Breast epithelium (tissue), 3 donors: ENCODE results near the gene GTF2F2.

ENCODE experiments used
- CTCF ChIP-seq, 3 donors: fragments of 450-650 bp; IDR thresholded peaks; one replicate each; pipeline ENCODE4 v1.5.1; 2016 to 2017; ENCODE audit warnings: antibody characterized with exemption in 3 of 3, mild to moderate bottlenecking in 3 of 3, moderate library complexity in 3 of 3
- POLR2A ChIP-seq: fragments of 450-650 bp; IDR thresholded peaks from one replicate; pipeline ENCODE4 v1.6.1; 2016; ENCODE audit warnings: antibody characterized with exemption, mild to moderate bottlenecking, moderate library complexity
- POLR2AphosphoS5 ChIP-seq, 3 donors: sonication (generic); formaldehyde crosslinking; IDR thresholded peaks; one replicate each; pipeline ENCODE4 v1.6.1; 2017; ENCODE audit warnings: antibody characterized with exemption in 3 of 3

- TF ChIP-seq CTCF (IDR thresholded peaks at IDR 0.05) = no peak
- no peak for TF ChIP-seq POLR2A
- TF ChIP-seq POLR2AphosphoS5 (IDR thresholded peaks at IDR 0.05) = no peak
Measured at GRCh38 chr13:45196096-45196495, 75.8 kb downstream of the GTF2F2 start.
